Measurements from ENCODE around the gene TAF1B.

TAF1B gene

GRCh38 chr2:9946818-9947217 is 103.5 kb downstream of the TAF1B start:
- DNase-seq, result no peak

- DNase-seq, result no peak
Measured at GRCh38 chr2:9948721-9949120, 105.4 kb downstream of the TAF1B start.

- DNase-seq, result no peak
Measured at GRCh38 chr2:9949239-9949991, 106.1 kb downstream of the TAF1B start.

- DNase-seq, result no peak
Measured at GRCh38 chr2:9949992-9950520, 106.8 kb downstream of the TAF1B start.

GRCh38 chr2:9950521-9951271 is 107.4 kb downstream of the TAF1B start:
- no peak for DNase-seq

GRCh38 chr2:9951272-9951521 is 107.9 kb downstream of the TAF1B start:
- no peak for DNase-seq

- DNase-seq, result peak; percentile 88
Measured at GRCh38 chr2:9951522-9952285, 108.4 kb downstream of the TAF1B start, which contains the start of gene GRHL1. GRHL1 (plus strand) TSS chr2:9951693; CDS start chr2:9951834, 141 bp downstream.

GRCh38 chr2:9952286-9952737 is 109.0 kb downstream of the TAF1B start:
- DNase-seq, result no peak

GRCh38 chr2:9952856-9953503 is 109.7 kb downstream of the TAF1B start:
- no peak for DNase-seq

- DNase-seq, result no peak
Measured at GRCh38 chr2:9954136-9954535, 110.9 kb downstream of the TAF1B start.

GRCh38 chr2:9958057-9958456 is 114.8 kb downstream of the TAF1B start:
- DNase-seq, result no peak

- no peak for DNase-seq
Measured at GRCh38 chr2:9959262-9959661, 116.0 kb downstream of the TAF1B start.

GRCh38 chr2:9961013-9961412 is 117.7 kb downstream of the TAF1B start:
- DNase-seq, result no peak

- DNase-seq, result no peak
Measured at GRCh38 chr2:9964334-9964980, 121.2 kb downstream of the TAF1B start.

GRCh38 chr2:9965119-9965822 is 122.0 kb downstream of the TAF1B start:
- no peak for DNase-seq

- DNase-seq, result no peak
Measured at GRCh38 chr2:9966491-9967022, 123.3 kb downstream of the TAF1B start.

GRCh38 chr2:9967053-9967775 is 123.9 kb downstream of the TAF1B start:
- no peak for DNase-seq

GRCh38 chr2:9968553-9969497 is 125.6 kb downstream of the TAF1B start:
- no peak for DNase-seq

All from SHP77 treated with DMSO at 0.1 percent for 48 hours (cell line).